A549 (cell line): ENCODE measurements around the gene PCK1. TPM values are rescaled to one million over a fixed set of nuclear protein-coding genes. Genes with fewer than 3 reads are reported as not detected.
A peak's percentile ranks its signal among the peaks of the same experiment; 100 is the strongest.

Experiments
- ATAC-seq, 2 experiments: fragments of 200-7000 bp in 1 of 2; fragments of >200 bp in 1 of 2; cut with Nextera tagmentation in 1 of 2; cut with Tn5 transposase in 1 of 2; 3 replicates each; pipeline versions ENCODE4 v1.8.0 to v1.9.1; 2018 to 2020; ENCODE audit warnings: mild to moderate bottlenecking in 1 of 2, moderate library complexity in 1 of 2
- CTCF ChIA-PET: fragments of 300-600 bp; sonication (Branson Sonifier 250); formaldehyde crosslinking; extraction: SDS; loops from one replicate; lab custom pipeline; 2021; ENCODE audit warnings: antibody characterized with exemption, inconsistent platforms; lab: Yijun Ruan, JAX
- POLR2A ChIA-PET: fragments of 350-600 bp; formaldehyde crosslinking; extraction: SDS; loops from one replicate; lab custom pipeline; 2021; ENCODE audit warnings: antibody characterized with exemption, inconsistent platforms; lab: Yijun Ruan, JAX
- DNase-seq, 2 experiments: peaks; one replicate each; pipeline versions ENCODE4 v3.0.0 to v3.0.0-alpha.2; 2011 to 2016; ENCODE audit warnings: low read depth in 1 of 2, low spot score in 1 of 2
- FAIRE-seq: peaks from 2 replicates; lab custom pipeline; 2011; peaks lifted over from hg19 to GRCh38; lab: Jason Lieb, UNC
- H3K27ac ChIP-seq, 2 experiments: fragments of >200 bp; sonication (Bioruptor Twin); formaldehyde crosslinking; 3 replicates each; pipeline ENCODE4 v1.5.1; 2016 to 2017
- H3K4me1 ChIP-seq: fragments of >200 bp; sonication (Bioruptor Twin); formaldehyde crosslinking; 3 replicates; pipeline ENCODE4 v1.6.1; 2016
- H3K4me2 ChIP-seq: fragments of >200 bp; sonication (Bioruptor Twin); formaldehyde crosslinking; 3 replicates; pipeline ENCODE4 v1.6.1; 2016
- H3K4me3 ChIP-seq: fragments of >200 bp; sonication (Bioruptor Twin); formaldehyde crosslinking; 3 replicates; pipeline ENCODE4 v1.5.1; 2016
- H3K9me3 ChIP-seq: fragments of >200 bp; sonication (Bioruptor Twin); formaldehyde crosslinking; 3 replicates; pipeline ENCODE4 v1.6.1; 2016
- BHLHE40 ChIP-seq: IDR thresholded peaks from 2 replicates; pipeline ENCODE4 v1.6.1; 2012; ENCODE audit warnings: low read depth, low read length, inconsistent platforms
- CBX2 ChIP-seq: fragments of 200-600 bp; sonication (generic); IDR thresholded peaks from 2 replicates; pipeline ENCODE4 v1.6.1; 2016; ENCODE audit warnings: low read depth, mild to moderate bottlenecking, borderline replicate concordance
- CBX8 ChIP-seq: fragments of 200-600 bp; sonication (generic); IDR thresholded peaks from 2 replicates; pipeline ENCODE4 v1.6.1; 2016
- E2F6 ChIP-seq: IDR thresholded peaks from 2 replicates; pipeline ENCODE4 v1.6.1; 2012; ENCODE audit warnings: low read depth, borderline replicate concordance
- EHF ChIP-seq: fragments of 250-450 bp; sonication (Bioruptor Pico); IDR thresholded peaks from 2 replicates; pipeline ENCODE4 v1.5.0; 2020; ENCODE audit warnings: mild to moderate bottlenecking
- EP300 ChIP-seq, 2 experiments: fragments of >200 bp; sonication (Bioruptor Twin); formaldehyde crosslinking; IDR thresholded peaks; 2 replicates in 1 of 2; 3 replicates in 1 of 2; pipeline ENCODE4 v1.6.1; 2016 to 2017
- FOSL2 ChIP-seq, 2 experiments: fragments of 450-650 bp in 1 of 2; fragments of >200 bp in 1 of 2; sonication (Bioruptor Twin) in 1 of 2; formaldehyde crosslinking; IDR thresholded peaks; 2 replicates each; pipeline versions ENCODE4 v1.5.0 to v1.6.1; 2016 to 2020; ENCODE audit warnings: mild to moderate bottlenecking in 1 of 2, moderate library complexity in 1 of 2
- HOXA7 ChIP-seq: fragments of 250-450 bp; sonication (Bioruptor Pico); IDR thresholded peaks from 2 replicates; pipeline ENCODE4 v1.5.0; 2020; ENCODE audit warnings: mild to moderate bottlenecking, moderate library complexity
- HOXB5 ChIP-seq: fragments of 250-450 bp; sonication (Bioruptor Pico); IDR thresholded peaks from 2 replicates; pipeline ENCODE4 v1.5.0; 2020; ENCODE audit warnings: mild to moderate bottlenecking, moderate library complexity
- JUN ChIP-seq, 2 experiments: fragments of >200 bp; sonication (Bioruptor Twin); formaldehyde crosslinking; IDR thresholded peaks; 2 replicates in 1 of 2; 3 replicates in 1 of 2; pipeline ENCODE4 v1.6.1; 2016 to 2017
- JUNB ChIP-seq: fragments of >200 bp; sonication (Bioruptor Twin); formaldehyde crosslinking; IDR thresholded peaks from 2 replicates; pipeline ENCODE4 v1.6.1; 2016
- MAFK ChIP-seq: fragments of 450-650 bp; IDR thresholded peaks from 2 replicates; pipeline ENCODE4 v1.6.1; 2014; ENCODE audit not compliant: partially characterized antibody
- MAZ ChIP-seq: fragments of 150-350 bp; IDR thresholded peaks from 2 replicates; pipeline ENCODE4 v1.6.1; 2014; ENCODE audit warnings: antibody characterized with exemption, low read depth, low read length, borderline replicate concordance
- MYC ChIP-seq: IDR thresholded peaks from 2 replicates; pipeline ENCODE4 v1.6.1; 2012; ENCODE audit warnings: mild to moderate bottlenecking, inconsistent platforms, low read length, improper control_type of control experiment, borderline replicate concordance
- NFE2L2 ChIP-seq: fragments of 150-350 bp; conservative IDR thresholded peaks from 2 replicates; pipeline ENCODE4 v1.6.1; 2014; ENCODE audit warnings: low read length
- NPAS2 ChIP-seq: fragments of 250-450 bp; sonication (Bioruptor Pico); IDR thresholded peaks from 2 replicates; pipeline ENCODE4 v1.8.0; 2022; ENCODE audit warnings: mild to moderate bottlenecking, moderate library complexity, borderline replicate concordance
- NR3C1 ChIP-seq: fragments of >200 bp; sonication (Bioruptor Twin); formaldehyde crosslinking; IDR thresholded peaks from 3 replicates; pipeline ENCODE4 v1.6.1; 2017
- RCOR1 ChIP-seq: fragments of 150-350 bp; IDR thresholded peaks from 2 replicates; pipeline ENCODE4 v1.6.1; 2014; ENCODE audit warnings: antibody characterized with exemption, low read length, low read depth
- REST ChIP-seq: fragments of 200-600 bp; sonication (generic); IDR thresholded peaks from 2 replicates; pipeline ENCODE4 v1.6.1; 2016; ENCODE audit warnings: antibody characterized with exemption, mild to moderate bottlenecking, moderate library complexity
- SMC3 ChIP-seq: fragments of >200 bp; sonication (Bioruptor Twin); formaldehyde crosslinking; IDR thresholded peaks from 3 replicates; pipeline ENCODE4 v1.6.1; 2018; ENCODE audit warnings: inconsistent platforms
- SREBF2 ChIP-seq: fragments of 450-650 bp; IDR thresholded peaks from 2 replicates; pipeline ENCODE4 v1.6.1; 2014; ENCODE audit warnings: mild to moderate bottlenecking, moderate library complexity
- TP53 ChIP-seq: fragments of 250-450 bp; sonication (Bioruptor Pico); IDR thresholded peaks from 2 replicates; pipeline ENCODE4 v1.5.0; 2021; ENCODE audit warnings: mild to moderate bottlenecking, moderate library complexity
- USF2 ChIP-seq: fragments of 450-650 bp; IDR thresholded peaks from 2 replicates; pipeline ENCODE4 v1.6.1; 2014; ENCODE audit warnings: antibody characterized with exemption
- ZFP36 ChIP-seq: fragments of 450-650 bp; IDR thresholded peaks from 2 replicates; pipeline ENCODE4 v1.6.1; 2014; ENCODE audit warnings: borderline replicate concordance; ENCODE audit not compliant: partially characterized antibody
- ZSCAN20 ChIP-seq: fragments of 250-450 bp; sonication (Bioruptor Pico); IDR thresholded peaks from 2 replicates; pipeline ENCODE4 v1.8.0; 2022; ENCODE audit warnings: mild to moderate bottlenecking, moderate library complexity
- WGBS: methylation state at CpG from one replicate; pipeline ENCODE4 v1.1.6; 2017; ENCODE audit errors: missing lambda C conversion rate; 5-methylcytosine and 5-hydroxymethylcytosine counted together
- polyA plus RNA-seq, 4 experiments: library from polyadenylated mRNA; depleted of rRNA in 3 of 4; stranded (reverse); fragments of >200 nt; fragmentation: RNase III in 1 of 4; extraction: RNeasy Plus Mini Kit Qiagen cat#74134 plus additional on column Dnase treatment in 1 of 4; gene quantifications; 2 replicates in 3 of 4; 3 replicates in 1 of 4; pipeline ENCODE4 v1.2.3, GENCODE V29; 2011 to 2017

Gene PCK1
- polyA plus RNA-seq, 2 of the 4 experiments (the other 2 are of a cell fraction) = 0.04 to 0.12 TPM

GRCh38 chr20:57566803-57567459, 6.0 kb downstream of the PCK1 start:
- no peaks in the 10 kb centered on the region for H3K4me1 ChIP-seq
- POLR2A ChIA-PET = no interaction called here
- no peak overlapping the region for H3K4me2 ChIP-seq
- H3K27ac ChIP-seq = no peak overlapping the region
- no peaks in the 10 kb centered on the region for H3K9me3 ChIP-seq
- ATAC-seq (no peak), DNase-seq (no peak), FAIRE-seq (no peak)
- H3K4me3 ChIP-seq = no peak overlapping the region
- WGBS = 44% methylated on average over 10 of the region's 10 CpGs
- TF ChIP-seq MAZ = no peak
- no peak for TF ChIP-seq EP300 (IDR thresholded peaks at IDR 0.05)
- TF ChIP-seq HOXA7 (CRISPR knock-in tag) = no peak
- no peak for TF ChIP-seq FOSL2 (IDR thresholded peaks at IDR 0.05)
- no peak for TF ChIP-seq FOSL2 (CRISPR knock-in tag; IDR thresholded peaks at IDR 0.05)
- no peak for TF ChIP-seq EHF (CRISPR knock-in tag)
- CTCF ChIA-PET = interaction anchor here (0.6 to 2.0 kb wide), 5 partner anchors 29 to 526 kb away, joined by 3 to 9 read pairs (median 3); no protein-coding TSS in a partner anchor

GRCh38 chr20:57567471-57568079, 6.7 kb downstream of the PCK1 start:
- FAIRE-seq = no peak
- H3K27ac ChIP-seq = no peak overlapping the region
- H3K4me1 ChIP-seq = no peaks in the 10 kb centered on the region
- H3K4me2 ChIP-seq = no peak overlapping the region
- no peak for ATAC-seq
- no peak for DNase-seq
- 50% methylated on average over 9 of the region's 9 CpGs for WGBS
- CTCF ChIA-PET = interaction anchor here (0.6 to 2.0 kb wide), 4 partner anchors 13 to 185 kb away, joined by 3 to 9 read pairs (median 4); no protein-coding TSS in a partner anchor
- TF ChIP-seq MAFK (no peak), ZFP36 (peak; percentile 43), CBX2 (no peak)
- no peak overlapping the region for H3K4me3 ChIP-seq
- POLR2A ChIA-PET = no interaction called here
- no peaks in the 10 kb centered on the region for H3K9me3 ChIP-seq

- no peak overlapping the region for H3K4me3 ChIP-seq
- H3K4me1 ChIP-seq = no peaks in the 10 kb centered on the region
- POLR2A ChIA-PET = interaction anchor here (0.6 kb wide), 1 partner anchor 629 kb away, joined by 4 read pairs; no protein-coding TSS in a partner anchor
- CTCF ChIA-PET = interaction anchor here (0.6 to 3.3 kb wide), 6 partner anchors 10 to 187 kb away, joined by 3 to 8 read pairs (median 4); no protein-coding TSS in a partner anchor
- no peak for TF ChIP-seq HOXB5 (CRISPR knock-in tag)
- TF ChIP-seq CBX2 = no peak
- no peak for TF ChIP-seq NFE2L2
- TF ChIP-seq NR3C1 = no peak
- no peak for TF ChIP-seq JUNB
- no peak for TF ChIP-seq RCOR1
- TF ChIP-seq BHLHE40 = no peak
- no peak for TF ChIP-seq SMC3
- TF ChIP-seq USF2 = no peak
- no peak for TF ChIP-seq SREBF2
- TF ChIP-seq MYC = no peak
- no peak for TF ChIP-seq JUN (IDR thresholded peaks at IDR 0.05)
- no peak for TF ChIP-seq NPAS2
- TF ChIP-seq TP53 (CRISPR knock-in tag) = no peak
- no peak for TF ChIP-seq ZFP36
- TF ChIP-seq ZSCAN20 (CRISPR knock-in tag) = no peak
- no peak for TF ChIP-seq E2F6
- TF ChIP-seq REST = no peak
- no peak for TF ChIP-seq CBX8
- TF ChIP-seq, all 56 proteins: peak for 0
- H3K27ac ChIP-seq = no peak overlapping the region
- no peaks in the 10 kb centered on the region for H3K9me3 ChIP-seq
- no peak overlapping the region for H3K4me2 ChIP-seq
- ATAC-seq (no peak; a peak in 1 of 6 replicates), FAIRE-seq (no peak), DNase-seq (no peak)
- 26% methylated on average over 13 of the region's 13 CpGs for WGBS
Observed at GRCh38 chr20:57568088-57568896, 7.4 kb downstream of the PCK1 start.
